RWPE1 (cell line): ENCODE measurements around the gene FGF19.
"Not testable (repeated sequence)": the region's sequence is repeated elsewhere in the genome, so short reads cannot be mapped to it uniquely, and the experiment has no call there.

Experiments used
- CTCF ChIA-PET: fragments of 350-600 bp; sonication (Branson Sonifier 250); formaldehyde crosslinking; extraction: SDS; loops from one replicate; lab custom pipeline; 2021; lab: Yijun Ruan, JAX
- POLR2A ChIA-PET: fragments of 400-600 bp; formaldehyde crosslinking; extraction: SDS; loops from one replicate; lab custom pipeline; 2020; ENCODE audit warnings: antibody characterized with exemption; ENCODE audit not compliant: low non-redundant PET; lab: Yijun Ruan, JAX
- DNase-seq: peaks from one replicate; pipeline ENCODE4 v3.0.0; 2012; ENCODE audit warnings: low spot score
- H3K27ac ChIP-seq: fragments of 450-650 bp; 2 replicates; pipeline ENCODE4 v1.5.1; 2017
- TF ChIP-seq, protein P1 (sequence below): fragments of 450-650 bp; conservative IDR thresholded peaks from 2 replicates; pipeline ENCODE4 v1.5.1; 2017; ENCODE audit warnings: low read depth, mild to moderate bottlenecking

Gene FGF19

GRCh38 chr11:69700278-69701140, 3.3 kb downstream of the FGF19 start:
- H3K27ac ChIP-seq = no peak overlapping the region
- TF ChIP-seq, protein P1, sequence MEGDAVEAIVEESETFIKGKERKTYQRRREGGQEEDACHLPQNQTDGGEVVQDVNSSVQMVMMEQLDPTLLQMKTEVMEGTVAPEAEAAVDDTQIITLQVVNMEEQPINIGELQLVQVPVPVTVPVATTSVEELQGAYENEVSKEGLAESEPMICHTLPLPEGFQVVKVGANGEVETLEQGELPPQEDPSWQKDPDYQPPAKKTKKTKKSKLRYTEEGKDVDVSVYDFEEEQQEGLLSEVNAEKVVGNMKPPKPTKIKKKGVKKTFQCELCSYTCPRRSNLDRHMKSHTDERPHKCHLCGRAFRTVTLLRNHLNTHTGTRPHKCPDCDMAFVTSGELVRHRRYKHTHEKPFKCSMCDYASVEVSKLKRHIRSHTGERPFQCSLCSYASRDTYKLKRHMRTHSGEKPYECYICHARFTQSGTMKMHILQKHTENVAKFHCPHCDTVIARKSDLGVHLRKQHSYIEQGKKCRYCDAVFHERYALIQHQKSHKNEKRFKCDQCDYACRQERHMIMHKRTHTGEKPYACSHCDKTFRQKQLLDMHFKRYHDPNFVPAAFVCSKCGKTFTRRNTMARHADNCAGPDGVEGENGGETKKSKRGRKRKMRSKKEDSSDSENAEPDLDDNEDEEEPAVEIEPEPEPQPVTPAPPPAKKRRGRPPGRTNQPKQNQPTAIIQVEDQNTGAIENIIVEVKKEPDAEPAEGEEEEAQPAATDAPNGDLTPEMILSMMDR = no peak
- no peak for DNase-seq
- ChIA-PET CTCF (no interaction called here), POLR2A (interaction anchor here (0.6 kb wide), 1 partner anchor 385 kb away, joined by 5 read pairs; no protein-coding TSS in a partner anchor)

DNA sequence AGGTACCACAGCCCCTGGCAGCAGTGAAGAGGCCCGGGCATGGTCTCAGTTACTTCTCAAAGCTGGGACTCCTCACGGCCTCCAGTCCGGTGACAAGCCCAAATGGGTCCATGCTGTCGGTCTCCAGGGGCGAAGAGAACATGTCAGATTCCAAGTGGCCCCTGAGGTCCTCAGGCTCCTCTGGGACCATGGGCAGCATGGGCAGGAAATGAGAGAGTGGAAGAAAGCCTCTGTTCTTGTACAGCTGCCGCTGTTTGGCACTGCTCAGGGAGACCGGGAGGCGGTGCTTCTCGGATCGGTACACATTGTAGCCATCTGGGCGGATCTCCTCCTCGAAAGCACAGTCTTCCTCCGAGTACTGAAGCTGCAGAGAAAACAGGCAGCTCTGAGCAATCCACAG, 4.6 kb downstream of the FGF19 start:
- H3K27ac ChIP-seq = no peak overlapping the region
- POLR2A ChIA-PET = no interaction called here
- no peak for DNase-seq
- TF ChIP-seq, protein P1 = no peak
- CTCF ChIA-PET = interaction anchor here (0.6 kb wide), 1 partner anchor 30 kb away, joined by 6 read pairs; no protein-coding TSS in a partner anchor

- no peak for DNase-seq
- ChIA-PET CTCF (interaction anchor here (0.7 kb wide), 1 partner anchor 484 kb away, joined by 4 read pairs; no protein-coding TSS in a partner anchor), POLR2A (no interaction called here)
- no peak overlapping the region for H3K27ac ChIP-seq
- TF ChIP-seq, protein P1 = no peak
These were observed 5.5 kb downstream of the FGF19 start for GRCh38 chr11:69698362-69698761.

DNA sequence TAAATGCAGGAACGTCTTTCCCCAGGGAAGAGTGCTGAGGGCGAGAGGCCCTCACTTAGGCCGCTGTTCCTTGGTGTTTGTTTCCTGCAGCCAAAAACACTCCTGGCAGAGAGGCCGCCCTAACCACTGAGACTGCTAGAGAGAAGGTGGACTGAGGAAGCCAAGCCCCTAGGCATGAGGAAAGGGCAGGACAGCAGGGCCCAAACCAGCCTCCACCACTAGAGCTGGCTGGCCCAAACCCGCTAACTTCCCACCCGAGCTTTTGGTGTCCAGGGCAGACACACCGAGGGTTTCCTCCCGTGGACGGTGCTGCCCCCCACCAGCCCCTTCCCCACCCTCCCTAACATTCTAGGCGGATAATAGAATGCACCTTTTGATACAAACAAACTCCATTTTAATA, 6.0 kb downstream of the FGF19 start:
- POLR2A ChIA-PET = no interaction called here
- no peak for DNase-seq
- TF ChIP-seq, protein P1 = no peak
- H3K27ac ChIP-seq = no peak overlapping the region
- CTCF ChIA-PET = interaction anchor here (0.7 kb wide), 1 partner anchor 484 kb away, joined by 4 read pairs; no protein-coding TSS in a partner anchor

- CTCF ChIA-PET = interaction anchor here (0.7 kb wide), 1 partner anchor 484 kb away, joined by 4 read pairs; no protein-coding TSS in a partner anchor
- POLR2A ChIA-PET = no interaction called here
- no peak overlapping the region for H3K27ac ChIP-seq
- TF ChIP-seq, protein P1 = no peak
- DNase-seq = no peak
These were observed 6.4 kb downstream of the FGF19 start for GRCh38 chr11:69697469-69697843.

DNA sequence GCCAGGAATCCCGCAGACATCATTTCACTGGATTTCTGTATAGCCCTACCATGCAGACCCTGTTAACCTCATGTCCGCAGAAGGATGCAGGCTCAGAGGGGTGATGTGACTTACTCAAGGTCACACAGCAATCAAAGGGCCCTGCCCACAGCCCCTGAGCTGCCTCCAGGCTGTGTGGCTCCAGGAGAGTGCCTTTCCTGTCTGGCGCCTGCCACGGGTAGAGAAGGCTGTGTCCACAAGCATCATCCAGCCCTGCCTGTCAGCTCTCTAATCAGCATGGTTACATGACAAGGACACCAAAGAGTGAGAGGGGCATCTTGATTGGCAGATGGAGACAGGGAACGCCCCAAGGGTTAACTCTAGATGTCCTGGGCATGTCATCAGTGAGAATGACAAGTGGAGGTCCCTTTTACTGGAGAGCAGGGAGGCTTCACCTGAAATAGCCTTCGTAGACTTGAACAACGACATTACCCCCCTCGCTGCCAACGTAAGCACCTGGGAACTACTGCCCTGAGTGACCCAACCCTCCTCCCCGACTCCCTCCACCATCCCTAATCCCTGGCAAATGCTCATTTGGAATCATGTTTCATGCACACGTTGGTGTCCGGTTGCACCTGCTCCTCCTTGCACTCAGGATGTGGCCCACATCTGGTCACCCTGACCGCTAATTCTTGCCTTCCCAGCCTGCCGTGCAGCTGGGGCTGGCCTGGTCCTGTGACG, 6.9 kb downstream of the FGF19 start:
- TF ChIP-seq, protein P1 = no peak
- CTCF ChIA-PET = interaction anchor here (0.6 to 0.8 kb wide), 3 partner anchors 11 to 1080 kb away, joined by 3 to 6 read pairs (median 4); no protein-coding TSS in a partner anchor
- POLR2A ChIA-PET = no interaction called here
- no peak for DNase-seq
- no peak overlapping the region for H3K27ac ChIP-seq

DNA sequence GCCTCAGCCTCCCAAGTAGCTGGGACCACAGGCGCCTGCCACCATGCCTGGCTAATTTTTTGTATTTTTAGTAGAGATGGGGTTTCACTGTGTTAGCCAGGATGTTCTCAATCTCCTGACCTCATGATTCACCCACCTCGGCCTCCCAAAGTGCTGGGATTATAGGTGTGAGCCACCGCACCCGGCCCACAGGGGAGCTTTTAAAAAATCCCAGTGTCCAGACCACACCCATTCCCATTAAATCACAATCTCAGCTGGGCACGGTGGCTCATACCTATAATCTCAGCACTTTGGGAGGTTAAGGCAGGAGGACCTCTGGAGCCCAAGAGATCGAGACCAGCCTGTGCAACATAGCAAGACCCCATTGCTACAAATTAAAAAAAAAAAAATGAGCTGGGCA, 7.8 kb downstream of the FGF19 start:
- POLR2A ChIA-PET, DNase-seq: not testable (repeated sequence)
- CTCF ChIA-PET = interaction anchor here (0.6 to 1.1 kb wide), 4 partner anchors 11 to 1080 kb away, joined by 3 to 6 read pairs (median 4); no protein-coding TSS in a partner anchor

More for the DNA sequence above, 7.8 kb downstream of the FGF19 start:
- H3K27ac ChIP-seq = not testable (repeated sequence)
